Activated naive CD4-positive, alpha-beta T cell treated with anti-CD3 and anti-CD28 coated beads, Interleukin-2, amount 50 U/mL, for 24 hours (primary cell): Measurements from ENCODE around the gene RALA.

Experiments
- H3K27ac Mint-ChIP-seq: one replicate; pipeline ENCODE4 v1.8.0; 2021; ENCODE audit warnings: mild to moderate bottlenecking, mixed read lengths
- H3K27me3 Mint-ChIP-seq: one replicate; pipeline ENCODE4 v1.8.0; 2021; ENCODE audit warnings: mixed read lengths
- H3K36me3 Mint-ChIP-seq: one replicate; pipeline ENCODE4 v1.8.0; 2021; ENCODE audit warnings: mixed read lengths
- H3K4me1 Mint-ChIP-seq: one replicate; pipeline ENCODE4 v1.8.0; 2021; ENCODE audit warnings: mixed read lengths
- H3K4me3 Mint-ChIP-seq: one replicate; pipeline ENCODE4 v1.8.0; 2021; ENCODE audit warnings: mild to moderate bottlenecking, mixed read lengths
- H3K9me3 Mint-ChIP-seq: one replicate; pipeline ENCODE4 v1.8.0; 2021; ENCODE audit warnings: mixed read lengths

The RALA gene

GRCh38 chr7:39709029-39709428, 85.7 kb downstream of the RALA start:
- H3K36me3 Mint-ChIP-seq = peaks cover 8% of the 10 kb centered on the region
- H3K4me3 Mint-ChIP-seq = no peak overlapping the region
- H3K4me1 Mint-ChIP-seq = peaks cover 3% of the 10 kb centered on the region
- H3K9me3 Mint-ChIP-seq = peaks cover 7% of the 10 kb centered on the region
- no peaks in the 10 kb centered on the region for H3K27me3 Mint-ChIP-seq
- no peak overlapping the region for H3K27ac Mint-ChIP-seq

DNA sequence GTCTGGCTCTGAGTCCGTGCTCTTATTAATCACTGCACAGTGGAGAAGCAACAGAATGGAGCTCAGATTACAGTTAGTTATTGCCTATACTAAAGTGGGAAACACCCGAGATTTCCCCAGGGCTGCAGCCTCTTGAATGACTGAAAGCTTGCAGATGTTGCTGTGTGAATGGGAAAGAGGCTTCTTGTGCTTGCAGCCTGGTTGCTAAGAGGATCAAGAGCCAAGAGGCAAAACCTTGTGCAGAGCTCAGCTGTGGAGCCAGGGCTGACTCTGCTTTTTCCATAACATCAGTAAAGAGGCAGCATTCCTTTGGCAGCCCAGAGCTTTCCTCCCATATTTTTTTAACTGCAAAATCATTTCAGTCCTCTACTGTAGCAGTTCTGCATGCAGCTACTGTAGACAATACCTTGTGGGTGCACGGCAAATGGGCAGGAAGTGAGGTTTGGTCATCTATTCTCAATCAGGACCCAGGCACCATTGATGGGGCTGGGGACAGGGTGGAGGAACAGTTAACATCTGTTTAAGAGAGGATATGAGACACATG, 86.5 kb downstream of the RALA start:
- Mint-ChIP-seq H3K27ac (no peak overlapping the region), H3K9me3 (peaks cover 7% of the 10 kb centered on the region), H3K27me3 (no peaks in the 10 kb centered on the region), H3K4me3 (no peak overlapping the region), H3K36me3 (peaks cover 8% of the 10 kb centered on the region), H3K4me1 (peaks cover 3% of the 10 kb centered on the region)

GRCh38 chr7:39712751-39713150, 89.4 kb downstream of the RALA start:
- Mint-ChIP-seq H3K4me3 (no peak overlapping the region), H3K36me3 (peaks cover 7% of the 10 kb centered on the region), H3K4me1 (no peaks in the 10 kb centered on the region), H3K27me3 (peaks cover 1% of the 10 kb centered on the region), H3K27ac (no peak overlapping the region), H3K9me3 (peaks cover 11% of the 10 kb centered on the region)

DNA sequence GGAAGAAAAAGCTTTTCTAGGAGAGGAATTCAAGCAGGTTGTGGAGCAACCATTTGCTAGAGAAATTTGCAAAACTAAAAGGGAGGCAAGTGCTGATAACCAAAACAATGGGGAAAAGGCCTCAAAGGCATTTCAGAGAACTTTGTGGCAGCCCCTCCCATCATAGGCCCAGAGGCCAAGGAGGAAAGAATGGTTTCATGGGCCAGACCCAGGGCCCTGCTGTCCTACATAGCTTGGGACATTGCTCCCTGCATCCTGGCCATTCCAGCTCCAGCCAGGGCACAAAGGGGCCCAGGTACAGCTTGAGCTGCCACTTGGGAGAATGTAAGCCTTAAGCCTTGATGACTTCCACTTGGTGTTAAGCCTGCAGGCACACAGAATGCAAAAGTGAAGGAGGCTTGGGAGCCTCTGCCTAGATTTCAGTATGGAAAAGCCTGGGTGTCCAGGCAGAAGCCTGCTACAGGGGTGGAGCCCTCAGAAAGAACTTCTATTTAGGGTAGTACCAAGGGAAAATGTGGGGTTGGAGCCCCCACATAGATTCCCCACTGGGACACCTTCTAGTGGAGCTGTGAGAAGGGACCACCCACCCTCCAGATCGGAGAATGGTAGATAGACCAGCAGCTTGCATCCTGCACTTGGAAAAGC, 91.2 kb downstream of the RALA start:
- Mint-ChIP-seq H3K4me3 (no peak overlapping the region), H3K36me3 (peaks cover 5% of the 10 kb centered on the region), H3K27me3 (peaks cover 1% of the 10 kb centered on the region), H3K4me1 (no peaks in the 10 kb centered on the region), H3K9me3 (peaks cover 11% of the 10 kb centered on the region), H3K27ac (no peak overlapping the region)

DNA sequence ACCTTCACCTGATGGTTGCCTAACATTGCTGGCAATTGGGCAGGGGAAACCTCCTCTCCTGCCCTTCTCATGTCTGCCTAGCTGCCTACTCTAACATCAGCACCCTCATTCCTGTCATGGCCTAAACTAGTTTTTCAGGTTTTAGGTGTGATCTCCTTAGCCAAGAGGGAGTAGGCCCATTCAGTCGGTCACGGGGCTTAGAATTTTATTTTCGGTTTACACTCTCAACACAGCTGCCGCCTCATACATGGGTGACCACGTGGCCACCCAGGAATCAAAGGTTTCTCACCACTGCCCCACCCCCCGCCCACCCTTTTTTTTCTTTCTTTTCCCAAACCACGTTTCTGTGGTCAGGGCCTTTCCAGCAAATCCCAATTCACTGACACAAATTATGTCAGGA, 97.2 kb downstream of the RALA start:
- peaks cover 5% of the 10 kb centered on the region for H3K9me3 Mint-ChIP-seq
- H3K36me3 Mint-ChIP-seq = peaks cover 5% of the 10 kb centered on the region
- H3K4me1 Mint-ChIP-seq = no peaks in the 10 kb centered on the region
- H3K27ac Mint-ChIP-seq = no peak overlapping the region
- no peak overlapping the region for H3K4me3 Mint-ChIP-seq
- H3K27me3 Mint-ChIP-seq = peaks cover 1% of the 10 kb centered on the region

DNA sequence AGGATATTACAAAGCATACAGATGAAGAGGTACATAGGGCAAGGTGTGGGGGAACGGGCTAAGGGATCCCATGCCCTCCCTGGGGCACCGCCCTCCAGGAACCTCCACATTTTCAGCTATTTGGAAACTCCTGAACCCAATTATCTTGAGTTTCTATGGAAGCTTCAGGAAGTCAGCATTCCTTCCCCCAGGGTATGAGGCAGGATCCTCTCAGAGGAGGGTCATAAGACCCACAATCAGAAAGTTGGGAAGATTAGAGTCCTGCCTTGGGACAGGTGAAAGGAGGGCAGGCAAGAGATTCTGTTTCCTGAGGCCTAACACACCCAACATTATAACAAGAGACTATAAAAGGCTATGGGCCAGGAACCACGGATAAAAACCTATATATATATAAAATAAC, 98.0 kb downstream of the RALA start:
- H3K9me3 Mint-ChIP-seq = peaks cover 5% of the 10 kb centered on the region
- no peak overlapping the region for H3K27ac Mint-ChIP-seq
- no peak overlapping the region for H3K4me3 Mint-ChIP-seq
- H3K4me1 Mint-ChIP-seq = no peaks in the 10 kb centered on the region
- H3K36me3 Mint-ChIP-seq = peaks cover 3% of the 10 kb centered on the region
- H3K27me3 Mint-ChIP-seq = peaks cover 1% of the 10 kb centered on the region

GRCh38 chr7:39721919-39722597, 98.7 kb downstream of the RALA start:
- Mint-ChIP-seq H3K27me3 (no peaks in the 10 kb centered on the region), H3K4me1 (no peaks in the 10 kb centered on the region), H3K4me3 (no peak overlapping the region), H3K27ac (no peak overlapping the region), H3K36me3 (peaks cover 3% of the 10 kb centered on the region), H3K9me3 (no peaks in the 10 kb centered on the region)

DNA sequence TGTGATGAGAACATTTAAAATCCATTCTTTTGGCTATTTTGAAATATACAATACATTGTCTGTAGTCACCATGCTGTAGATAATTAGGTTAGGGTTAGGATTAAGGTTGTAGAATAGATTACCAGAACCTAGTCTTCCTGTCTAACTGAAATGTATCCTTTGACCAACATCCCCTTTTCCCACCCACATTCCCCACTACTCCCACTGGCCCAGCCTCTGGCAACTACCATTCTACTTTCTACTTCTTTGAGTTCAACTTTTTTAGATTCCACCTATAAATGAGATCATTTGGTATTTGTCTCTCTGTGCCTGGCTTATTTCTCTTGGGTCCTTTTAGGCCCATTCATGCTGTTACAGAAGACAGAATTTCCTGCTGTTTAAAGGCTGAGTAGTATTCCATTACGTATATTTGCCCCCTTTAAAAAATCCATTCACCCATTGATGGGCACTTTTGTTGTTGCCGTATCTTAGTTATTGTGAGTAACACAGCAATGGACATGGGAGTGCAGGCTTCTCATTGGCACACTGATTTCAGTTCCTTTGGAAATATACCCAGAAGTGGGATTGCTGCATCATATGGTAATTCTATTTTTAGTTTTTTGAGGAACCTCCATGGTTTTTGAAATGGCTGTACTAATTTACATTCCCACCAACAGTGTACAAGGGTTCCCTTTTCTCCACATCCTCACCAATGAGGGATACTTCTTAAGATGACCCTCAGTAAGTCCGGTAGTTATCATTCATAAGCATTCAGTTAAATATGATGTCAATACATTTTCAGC, 104.0 kb downstream of the RALA start:
- Mint-ChIP-seq H3K27me3 (no peaks in the 10 kb centered on the region), H3K4me3 (no peak overlapping the region), H3K27ac (no peak overlapping the region), H3K4me1 (peaks cover 4% of the 10 kb centered on the region), H3K36me3 (no peaks in the 10 kb centered on the region), H3K9me3 (no peaks in the 10 kb centered on the region)

DNA sequence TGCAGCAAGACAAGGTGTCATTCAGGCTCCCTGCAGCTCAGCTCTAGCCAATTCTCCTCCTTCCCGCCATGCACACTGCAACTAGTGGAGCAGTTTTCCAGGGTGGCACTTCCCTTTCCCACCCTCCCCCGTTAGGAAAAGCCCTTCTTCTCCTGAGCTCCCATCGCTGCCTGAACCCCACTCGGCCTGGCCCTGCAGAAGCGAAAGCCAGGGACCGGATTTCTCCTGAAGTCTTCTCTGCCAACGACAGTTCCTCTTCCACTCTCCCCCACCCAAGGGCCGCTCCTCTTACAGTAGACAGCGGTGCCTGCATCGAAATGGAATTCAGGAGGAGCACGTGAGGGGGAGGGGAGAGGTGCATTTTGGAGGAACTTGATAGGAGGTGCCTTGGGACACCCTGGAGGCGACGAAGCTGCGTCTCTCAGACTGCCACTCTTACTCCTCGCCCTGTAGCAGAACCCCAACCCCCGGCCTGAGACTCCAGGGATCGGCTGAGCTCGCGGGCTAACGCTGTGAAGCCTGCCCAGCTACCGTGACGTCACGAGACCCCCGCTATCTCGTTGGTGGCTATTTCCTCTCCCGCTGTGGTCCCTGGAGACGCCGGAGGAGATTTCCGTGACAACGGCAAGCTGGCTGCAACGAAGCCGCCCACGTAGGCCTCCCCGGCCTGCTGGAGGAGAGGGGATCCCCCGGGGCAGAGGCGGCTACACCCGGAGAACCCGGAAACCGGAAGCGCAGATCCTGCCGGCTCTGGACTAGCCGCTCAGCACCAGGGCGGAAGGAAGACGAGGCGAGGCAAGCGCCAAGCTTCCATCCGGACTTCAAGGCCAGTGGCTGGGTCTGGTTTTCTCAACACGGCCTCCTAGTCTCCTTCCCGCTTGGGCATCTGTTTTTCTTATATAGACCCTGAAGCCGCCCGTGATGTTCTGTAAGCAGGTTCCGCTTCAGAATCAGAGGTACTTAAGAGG, 109.7 kb downstream of the RALA start:
- Mint-ChIP-seq H3K4me1 (peaks cover 41% of the 10 kb centered on the region), H3K36me3 (no peaks in the 10 kb centered on the region), H3K4me3 (peak overlapping the region; percentile 96), H3K27me3 (no peaks in the 10 kb centered on the region), H3K27ac (peak overlapping the region; percentile 97), H3K9me3 (no peaks in the 10 kb centered on the region)

GRCh38 chr7:39733881-39734632, 110.7 kb downstream of the RALA start:
- Mint-ChIP-seq H3K4me3 (peak overlapping the region; percentile 96), H3K36me3 (no peaks in the 10 kb centered on the region), H3K27me3 (no peaks in the 10 kb centered on the region), H3K27ac (peak overlapping the region; percentile 97), H3K4me1 (peaks cover 44% of the 10 kb centered on the region), H3K9me3 (no peaks in the 10 kb centered on the region)

DNA sequence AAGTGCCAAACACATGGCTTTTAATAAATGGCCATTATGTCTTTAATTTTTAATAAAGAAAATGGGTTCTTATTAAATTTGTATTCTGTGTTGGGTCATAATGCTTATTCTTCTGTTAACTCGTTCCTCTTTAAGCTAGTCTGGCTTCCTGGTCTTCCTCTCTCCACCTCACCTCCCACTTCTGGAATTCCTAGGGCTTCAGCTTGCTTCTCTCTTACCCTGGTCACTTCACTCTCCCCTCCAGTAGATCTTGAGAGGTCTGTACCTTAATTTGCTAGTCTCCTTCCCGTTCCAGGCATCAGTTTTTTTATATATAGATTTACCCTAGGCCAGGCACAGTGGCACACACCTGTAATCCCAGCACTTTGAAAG, 111.2 kb downstream of the RALA start:
- no peaks in the 10 kb centered on the region for H3K36me3 Mint-ChIP-seq
- H3K4me1 Mint-ChIP-seq = peaks cover 44% of the 10 kb centered on the region
- no peaks in the 10 kb centered on the region for H3K27me3 Mint-ChIP-seq
- H3K27ac Mint-ChIP-seq = peak overlapping the region; percentile 82
- no peaks in the 10 kb centered on the region for H3K9me3 Mint-ChIP-seq
- H3K4me3 Mint-ChIP-seq = peak overlapping the region; percentile 96

GRCh38 chr7:39735903-39736302, 112.5 kb downstream of the RALA start:
- peak overlapping the region; percentile 75 for H3K27ac Mint-ChIP-seq

DNA sequence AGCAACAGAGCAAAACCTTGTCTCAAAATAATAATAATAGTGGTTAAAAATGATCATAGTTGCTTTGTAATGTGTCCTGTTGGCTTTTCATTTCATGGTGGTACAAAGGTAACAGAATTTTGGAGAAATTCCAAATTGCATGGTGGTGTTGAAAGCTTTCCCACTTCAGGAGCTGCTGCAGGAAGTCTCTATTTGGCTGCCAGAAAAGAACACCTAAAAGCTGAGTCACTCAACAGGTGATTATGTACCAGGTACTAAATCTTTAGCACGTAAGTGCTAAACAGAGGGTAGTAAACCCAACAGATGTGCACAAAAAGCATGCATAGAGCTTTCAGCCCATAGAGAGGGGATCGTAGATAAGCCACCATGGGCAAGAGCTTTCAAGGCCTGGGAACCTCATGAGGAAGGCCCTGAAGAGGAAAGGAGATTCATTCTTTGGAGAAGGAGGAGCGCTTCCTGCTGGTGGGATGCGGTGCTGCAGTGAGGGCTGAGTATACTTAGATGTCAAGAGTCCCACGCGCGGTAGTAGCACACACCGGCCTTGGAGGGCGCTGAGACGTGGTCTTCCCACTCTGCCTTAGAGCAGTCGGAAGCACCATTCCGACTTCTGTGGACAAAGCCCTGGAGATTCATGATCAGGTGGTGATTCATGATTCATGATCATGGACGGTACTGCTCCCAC, 118.7 kb downstream of the RALA start:
- H3K36me3 Mint-ChIP-seq = no peaks in the 10 kb centered on the region
- H3K27me3 Mint-ChIP-seq = no peaks in the 10 kb centered on the region
- no peak overlapping the region for H3K4me3 Mint-ChIP-seq
- no peak overlapping the region for H3K27ac Mint-ChIP-seq
- H3K9me3 Mint-ChIP-seq = no peaks in the 10 kb centered on the region
- peaks cover 25% of the 10 kb centered on the region for H3K4me1 Mint-ChIP-seq

More at GRCh38 chr7:39735903-39736302, 112.5 kb downstream of the RALA start:
- H3K4me3 Mint-ChIP-seq = peak overlapping the region; percentile 5
- H3K9me3 Mint-ChIP-seq = no peaks in the 10 kb centered on the region
- peaks cover 48% of the 10 kb centered on the region for H3K4me1 Mint-ChIP-seq
- H3K27me3 Mint-ChIP-seq = no peaks in the 10 kb centered on the region
- H3K36me3 Mint-ChIP-seq = no peaks in the 10 kb centered on the region

DNA sequence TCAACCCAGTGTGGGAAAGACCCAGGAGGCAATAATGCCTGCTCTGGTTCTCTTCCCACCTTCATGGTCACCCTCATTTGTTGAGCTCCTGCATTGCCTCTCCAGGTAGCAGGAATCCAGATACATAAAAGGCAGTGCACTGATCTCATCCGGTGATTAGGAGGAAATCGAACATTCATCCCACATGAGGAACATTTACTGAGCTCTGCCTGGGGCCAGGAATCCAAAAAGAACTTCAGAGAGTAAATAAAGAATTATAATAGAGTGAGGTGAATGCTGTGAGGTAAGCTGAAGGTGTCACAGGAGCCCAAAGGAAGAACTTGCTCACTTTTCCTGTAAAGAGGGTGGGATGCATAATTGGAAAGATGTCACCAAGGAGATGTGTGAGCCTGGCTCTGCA, 121.2 kb downstream of the RALA start:
- Mint-ChIP-seq H3K27me3 (no peaks in the 10 kb centered on the region), H3K27ac (no peak overlapping the region), H3K4me3 (no peak overlapping the region), H3K4me1 (peaks cover 16% of the 10 kb centered on the region), H3K9me3 (no peaks in the 10 kb centered on the region), H3K36me3 (peaks cover 3% of the 10 kb centered on the region)
